Measurements from ENCODE around the gene TICAM1.
"Not testable (repeated sequence)": the region's sequence is repeated elsewhere in the genome, so short reads cannot be mapped to it uniquely, and the experiment has no call there.

TICAM1 gene

GRCh38 chr19:4803736-4804695, 27.5 kb downstream of the TICAM1 start:
- peak; percentile 66 to 80 for DNase-seq

- no peak for DNase-seq
Observed at GRCh38 chr19:4802711-4803110, 28.8 kb downstream of the TICAM1 start.

- no peak for DNase-seq
Observed at GRCh38 chr19:4801085-4801619, 30.4 kb downstream of the TICAM1 start.

GRCh38 chr19:4800591-4801081, 30.9 kb downstream of the TICAM1 start:
- no peak for DNase-seq

GRCh38 chr19:4795400-4795799, 36.1 kb downstream of the TICAM1 start:
- no peak for DNase-seq

- DNase-seq, result no peak
Observed at GRCh38 chr19:4794971-4795370, 36.5 kb downstream of the TICAM1 start.

- DNase-seq, result not testable (repeated sequence)
Observed at GRCh38 chr19:4793278-4793677, 38.2 kb downstream of the TICAM1 start.

GRCh38 chr19:4792866-4793195, 38.7 kb downstream of the TICAM1 start:
- not testable (repeated sequence) for DNase-seq

- DNase-seq, result not testable (repeated sequence)
Observed at GRCh38 chr19:4792019-4792865, 39.3 kb downstream of the TICAM1 start.

- DNase-seq, result peak; percentile 100
Observed at GRCh38 chr19:4791183-4792018, 40.1 kb downstream of the TICAM1 start, which contains the start of gene FEM1A. TSS of gene FEM1A (plus strand) at chr19:4791734. CDS start at chr19:4791855, 121 bp downstream.

GRCh38 chr19:4786412-4787016, 45.0 kb downstream of the TICAM1 start:
- DNase-seq, result not testable (repeated sequence)

GRCh38 chr19:4781801-4782200, 49.7 kb downstream of the TICAM1 start:
- DNase-seq, result no peak

- DNase-seq, result no peak
Observed at GRCh38 chr19:4780860-4781259, 50.7 kb downstream of the TICAM1 start.

GRCh38 chr19:4778124-4778523, 53.4 kb downstream of the TICAM1 start:
- not testable (repeated sequence) for DNase-seq

GRCh38 chr19:4776436-4777211, 54.9 kb downstream of the TICAM1 start:
- no peak for DNase-seq

GRCh38 chr19:4775627-4776152, 55.8 kb downstream of the TICAM1 start:
- no peak for DNase-seq

GRCh38 chr19:4774136-4774535, 57.4 kb downstream of the TICAM1 start:
- no peak for DNase-seq

GRCh38 chr19:4773047-4773640, 58.4 kb downstream of the TICAM1 start:
- no peak for DNase-seq

- DNase-seq, result no peak
Observed at GRCh38 chr19:4772566-4772965, 58.9 kb downstream of the TICAM1 start.
